Measurements from ENCODE around the gene CMKLR1. TPM values are rescaled to one million over a fixed set of nuclear protein-coding genes. Genes with fewer than 3 reads are reported as not detected.

The CMKLR1 gene
- total and polyA plus RNA-seq, 2 donors (not counting 1 experiment from before 2014, with no cell fraction given) = 0.82 TPM; not detected in 1

DNA sequence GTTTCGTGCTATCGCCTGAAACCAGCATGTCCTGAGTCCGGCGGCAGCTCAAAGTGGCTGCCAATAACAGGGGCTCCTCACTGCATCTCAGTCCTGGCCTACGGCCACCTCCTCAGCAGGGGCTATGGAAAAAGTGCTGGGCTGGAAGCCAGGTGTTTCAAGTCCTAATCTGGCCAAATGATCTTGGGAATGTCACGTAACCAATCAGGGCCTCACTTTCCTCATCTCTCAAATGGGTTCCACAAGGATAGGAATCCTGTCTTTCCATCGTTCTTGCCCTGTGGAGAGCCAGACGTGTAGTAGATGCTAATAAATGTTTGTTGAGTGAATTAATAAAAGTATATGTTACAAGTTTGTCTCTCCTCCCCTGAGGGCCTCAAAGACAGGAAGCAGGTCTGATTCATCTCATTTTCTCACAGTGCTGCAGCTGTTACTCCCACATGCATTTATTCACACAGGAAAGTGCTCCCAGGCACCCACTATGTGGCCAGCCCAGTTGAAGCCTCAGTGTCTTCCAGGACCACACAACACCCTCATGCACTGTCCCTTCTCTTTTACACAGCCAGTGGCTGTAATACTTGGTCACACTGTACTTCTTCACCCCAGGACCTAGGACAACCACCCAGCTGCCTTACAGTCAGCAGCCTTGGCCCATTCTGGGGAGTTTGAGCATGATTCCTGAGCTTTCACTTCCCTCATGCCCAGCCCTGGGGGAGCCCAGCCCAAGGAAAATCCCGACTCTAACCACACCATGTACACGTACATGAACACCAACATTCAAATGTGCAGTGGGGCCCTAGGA is 5.0 kb downstream of the CMKLR1 start:
- no peak overlapping the region for H3K4me2 ChIP-seq (ENCODE audit: extremely low read depth, insufficient read depth, low read length)
- H2AFZ ChIP-seq (ENCODE audit: low read length) = no peak overlapping the region
- H3K9ac ChIP-seq (ENCODE audit: insufficient read depth, low read length) = no peak overlapping the region
- H3K79me2 ChIP-seq (ENCODE audit: control insufficient read depth, insufficient read depth, low read length) = no peaks in the 10 kb centered on the region
- TF ChIP-seq EZH2 (IDR thresholded peaks at IDR 0.05; ENCODE audit: low read length, missing control alignments) (no peak), CTCF (conservative IDR thresholded peaks at IDR 0.05 in 1 of 2, IDR thresholded peaks at IDR 0.05 in 1 of 2; ENCODE audit: low read depth in 1 of 2, low read length in 2 of 2) (no peak)
- no peak overlapping the region for H3K4me3 ChIP-seq (replicated peaks in 1 of 4; ENCODE audit: control extremely low read depth in 1 of 4, insufficient read depth in 1 of 4, low read depth in 3 of 4, low read length in 4 of 4)
- H3K4me1 ChIP-seq (ENCODE audit: control insufficient read depth, extremely low read depth, insufficient read depth, low read length) = no peaks in the 10 kb centered on the region
- H4K20me1 ChIP-seq (ENCODE audit: control insufficient read depth, extremely low read depth, insufficient read depth, low read length) = no peaks in the 10 kb centered on the region
- DNase-seq (ENCODE audit: low read depth in 2 of 2) = peak in 1 of 2 donors; percentile 21
- H3K27me3 ChIP-seq (ENCODE audit: control insufficient read depth, insufficient read depth, low read length) = no peaks in the 10 kb centered on the region
- H3K27ac ChIP-seq (ENCODE audit: insufficient read depth, low read length) = no peak overlapping the region
- no peaks in the 10 kb centered on the region for H3K36me3 ChIP-seq (ENCODE audit: control insufficient read depth, insufficient read depth, low read length)
- no peaks in the 10 kb centered on the region for H3K9me3 ChIP-seq (ENCODE audit: control insufficient read depth, insufficient read depth, low read depth, low read length)

- Histone ChIP-seq H4K20me1 (ENCODE audit: control insufficient read depth, extremely low read depth, insufficient read depth, low read length) (no peaks in the 10 kb centered on the region), H3K4me2 (ENCODE audit: extremely low read depth, insufficient read depth, low read length) (no peak overlapping the region), H3K36me3 (ENCODE audit: control insufficient read depth, insufficient read depth, low read length) (no peaks in the 10 kb centered on the region), H3K27ac (ENCODE audit: insufficient read depth, low read length) (no peak overlapping the region), H3K4me3 (replicated peaks in 1 of 4; ENCODE audit: control extremely low read depth in 1 of 4, insufficient read depth in 1 of 4, low read depth in 3 of 4, low read length in 4 of 4) (no peak overlapping the region), H3K9me3 (ENCODE audit: control insufficient read depth, insufficient read depth, low read depth, low read length) (no peaks in the 10 kb centered on the region), H3K4me1 (ENCODE audit: control insufficient read depth, extremely low read depth, insufficient read depth, low read length) (no peaks in the 10 kb centered on the region), H3K79me2 (ENCODE audit: control insufficient read depth, insufficient read depth, low read length) (no peaks in the 10 kb centered on the region), H2AFZ (ENCODE audit: low read length) (no peak overlapping the region), H3K9ac (ENCODE audit: insufficient read depth, low read length) (no peak overlapping the region), H3K27me3 (ENCODE audit: control insufficient read depth, insufficient read depth, low read length) (no peaks in the 10 kb centered on the region)
- TF ChIP-seq EZH2 (IDR thresholded peaks at IDR 0.05; ENCODE audit: low read length, missing control alignments) (no peak), CTCF (conservative IDR thresholded peaks at IDR 0.05 in 1 of 2, IDR thresholded peaks at IDR 0.05 in 1 of 2; ENCODE audit: low read depth in 1 of 2, low read length in 2 of 2) (no peak)
- no peak for DNase-seq (ENCODE audit: low read depth in 2 of 2)
Observed at GRCh38 chr12:108332791-108333382, 6.2 kb downstream of the CMKLR1 start.

DNA sequence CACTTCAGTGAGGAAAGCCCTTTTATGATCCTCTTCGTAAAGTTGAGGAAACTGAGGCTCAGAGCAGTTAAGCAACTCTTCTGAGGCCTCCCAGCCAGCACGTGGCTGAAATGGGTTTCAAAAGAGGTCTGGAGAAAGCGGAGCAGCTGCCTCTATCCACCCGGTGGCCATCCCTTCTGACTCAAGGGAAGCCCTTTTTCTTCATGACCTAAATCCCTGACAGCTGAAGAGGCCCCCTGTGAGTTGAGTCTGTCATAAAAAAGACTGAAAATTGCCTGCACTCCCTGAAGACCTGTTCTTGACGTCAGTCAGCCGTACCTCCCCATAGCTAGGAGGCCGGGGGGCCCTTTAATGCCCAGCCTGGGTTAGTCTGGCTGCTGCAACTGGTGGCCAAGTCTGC is 10.7 kb downstream of the CMKLR1 start:
- H3K27me3 ChIP-seq (ENCODE audit: control insufficient read depth, insufficient read depth, low read length) = no peaks in the 10 kb centered on the region
- no peaks in the 10 kb centered on the region for H4K20me1 ChIP-seq (ENCODE audit: control insufficient read depth, extremely low read depth, insufficient read depth, low read length)
- no peaks in the 10 kb centered on the region for H3K9me3 ChIP-seq (ENCODE audit: control insufficient read depth, insufficient read depth, low read depth, low read length)
- no peak overlapping the region for H3K4me2 ChIP-seq (ENCODE audit: extremely low read depth, insufficient read depth, low read length)
- TF ChIP-seq CTCF (conservative IDR thresholded peaks at IDR 0.05 in 1 of 2, IDR thresholded peaks at IDR 0.05 in 1 of 2; ENCODE audit: low read depth in 1 of 2, low read length in 2 of 2) = no peak
- TF ChIP-seq EZH2 (IDR thresholded peaks at IDR 0.05; ENCODE audit: low read length, missing control alignments) = no peak
- no peak overlapping the region for H2AFZ ChIP-seq (ENCODE audit: low read length)
- H3K27ac ChIP-seq (ENCODE audit: insufficient read depth, low read length) = no peak overlapping the region
- no peak overlapping the region for H3K9ac ChIP-seq (ENCODE audit: insufficient read depth, low read length)
- no peak for DNase-seq (ENCODE audit: low read depth in 2 of 2)
- H3K4me1 ChIP-seq (ENCODE audit: control insufficient read depth, extremely low read depth, insufficient read depth, low read length) = no peaks in the 10 kb centered on the region
- H3K4me3 ChIP-seq (replicated peaks in 1 of 4; ENCODE audit: control extremely low read depth in 1 of 4, insufficient read depth in 1 of 4, low read depth in 3 of 4, low read length in 4 of 4) = no peak overlapping the region
- no peaks in the 10 kb centered on the region for H3K36me3 ChIP-seq (ENCODE audit: control insufficient read depth, insufficient read depth, low read length)
- H3K79me2 ChIP-seq (ENCODE audit: control insufficient read depth, insufficient read depth, low read length) = no peaks in the 10 kb centered on the region

All from fibroblast of lung (primary cell).